ENCODE data around the gene HOXD12. TPM values are rescaled to one million over a fixed set of nuclear protein-coding genes. Genes with fewer than 3 reads are reported as not detected.
A peak's percentile ranks its signal among the peaks of the same experiment; 100 is the strongest.

Gene HOXD12
- total and polyA plus RNA-seq, 4 donors, result not detected

- ATAC-seq (ENCODE audit: low FRiP score) (peak; percentile 60), DNase-seq (peak in 1 of 2 donors; percentile 89)
- peak overlapping the region; percentile 54 to 64 for H3K27ac ChIP-seq (ENCODE audit: low read depth in 1 of 2, low read length in 2 of 2)
- no peaks in the 10 kb centered on the region for H3K9me3 ChIP-seq (ENCODE audit: control insufficient read depth, low read length)
- no peaks in the 10 kb centered on the region for H3K27me3 ChIP-seq (ENCODE audit: control insufficient read depth in 1 of 2, insufficient read depth in 2 of 2, low read length in 1 of 2)
- no peaks in the 10 kb centered on the region for H3K36me3 ChIP-seq (ENCODE audit: control insufficient read depth in 1 of 2, insufficient read depth in 2 of 2, low read length in 1 of 2)
- 1% methylated on average over 42 to 100 of the region's 100 CpGs for WGBS, 2 donors
- intact Hi-C loops (cut with DNase I), result no loop called here
- peak overlapping the region; percentile 61 to 83 for H3K4me3 ChIP-seq (ENCODE audit: low read length in 2 of 2)
- H3K4me1 ChIP-seq (ENCODE audit: control insufficient read depth in 1 of 2, insufficient read depth in 2 of 2, low read length in 2 of 2), result no peaks in the 10 kb centered on the region
Observed at GRCh38 chr2:176130147-176130956, 30.8 kb downstream of the HOXD12 start.

- Histone ChIP-seq H3K27ac (ENCODE audit: low read depth in 1 of 2, low read length in 2 of 2) (no peak overlapping the region), H3K4me1 (ENCODE audit: control insufficient read depth in 1 of 2, insufficient read depth in 2 of 2, low read length in 2 of 2) (no peaks in the 10 kb centered on the region)
Observed at GRCh38 chr2:176130957-176131847, 31.6 kb downstream of the HOXD12 start.

GRCh38 chr2:176131848-176132158, 32.2 kb downstream of the HOXD12 start:
- H3K4me1 ChIP-seq (ENCODE audit: control insufficient read depth in 1 of 2, insufficient read depth in 2 of 2, low read length in 2 of 2), result no peaks in the 10 kb centered on the region
- no peak overlapping the region for H3K4me3 ChIP-seq (ENCODE audit: low read length in 2 of 2)
- no peak for DNase-seq
- H3K9me3 ChIP-seq (ENCODE audit: control insufficient read depth, low read length), result no peaks in the 10 kb centered on the region
- intact Hi-C loops (cut with DNase I), result no loop called here
- no peaks in the 10 kb centered on the region for H3K27me3 ChIP-seq (ENCODE audit: control insufficient read depth in 1 of 2, insufficient read depth in 2 of 2, low read length in 1 of 2)
- 71 to 91% methylated on average over 4 of the region's 4 CpGs for WGBS, 2 donors
- ATAC-seq (ENCODE audit: low FRiP score), result no peak
- no peak overlapping the region for H3K27ac ChIP-seq (ENCODE audit: low read depth in 1 of 2, low read length in 2 of 2)
- H3K36me3 ChIP-seq (ENCODE audit: control insufficient read depth in 1 of 2, insufficient read depth in 2 of 2, low read length in 1 of 2), result no peaks in the 10 kb centered on the region

More at GRCh38 chr2:176130957-176131847, 31.6 kb downstream of the HOXD12 start:
- peak overlapping the region in 1 of 2 donors; percentile 83 for H3K4me3 ChIP-seq (ENCODE audit: low read length in 2 of 2)
- intact Hi-C loops (cut with DNase I), result no loop called here
- no peak for ATAC-seq (ENCODE audit: low FRiP score)
- H3K27me3 ChIP-seq (ENCODE audit: control insufficient read depth in 1 of 2, insufficient read depth in 2 of 2, low read length in 1 of 2), result no peaks in the 10 kb centered on the region
- 50 to 69% methylated on average over 15 of the region's 15 CpGs for WGBS, 2 donors
- no peak for DNase-seq
- H3K36me3 ChIP-seq (ENCODE audit: control insufficient read depth in 1 of 2, insufficient read depth in 2 of 2, low read length in 1 of 2), result no peaks in the 10 kb centered on the region
- no peaks in the 10 kb centered on the region for H3K9me3 ChIP-seq (ENCODE audit: control insufficient read depth, low read length)

- no peak overlapping the region for H3K4me3 ChIP-seq (ENCODE audit: low read length in 2 of 2)
- no peaks in the 10 kb centered on the region for H3K27me3 ChIP-seq (ENCODE audit: control insufficient read depth in 1 of 2, insufficient read depth in 2 of 2, low read length in 1 of 2)
- H3K9me3 ChIP-seq (ENCODE audit: control insufficient read depth, low read length), result no peaks in the 10 kb centered on the region
- H3K27ac ChIP-seq (ENCODE audit: low read depth in 1 of 2, low read length in 2 of 2), result no peak overlapping the region
- H3K4me1 ChIP-seq (ENCODE audit: control insufficient read depth in 1 of 2, insufficient read depth in 2 of 2, low read length in 2 of 2), result no peaks in the 10 kb centered on the region
- DNase-seq (no peak), ATAC-seq (ENCODE audit: low FRiP score) (no peak)
- H3K36me3 ChIP-seq (ENCODE audit: control insufficient read depth in 1 of 2, insufficient read depth in 2 of 2, low read length in 1 of 2), result no peaks in the 10 kb centered on the region
- intact Hi-C loops (cut with DNase I), result no loop called here
- 64 to 88% methylated on average over 33 of the region's 33 CpGs for WGBS, 2 donors
Observed at GRCh38 chr2:176132205-176133171, 32.9 kb downstream of the HOXD12 start.

- Histone ChIP-seq H3K4me1 (ENCODE audit: control insufficient read depth in 1 of 2, insufficient read depth in 2 of 2, low read length in 2 of 2) (no peaks in the 10 kb centered on the region), H3K27ac (ENCODE audit: low read depth in 1 of 2, low read length in 2 of 2) (no peak overlapping the region), H3K27me3 (ENCODE audit: control insufficient read depth in 1 of 2, insufficient read depth in 2 of 2, low read length in 1 of 2) (no peaks in the 10 kb centered on the region), H3K9me3 (ENCODE audit: control insufficient read depth, low read length) (no peaks in the 10 kb centered on the region), H3K36me3 (ENCODE audit: control insufficient read depth in 1 of 2, insufficient read depth in 2 of 2, low read length in 1 of 2) (no peaks in the 10 kb centered on the region), H3K4me3 (ENCODE audit: low read length in 2 of 2) (no peak overlapping the region)
- intact Hi-C loops (cut with DNase I), result no loop called here
- ATAC-seq (ENCODE audit: low FRiP score) (no peak), DNase-seq (peak in 1 of 2 donors; percentile 34)
Observed at GRCh38 chr2:176133389-176133788, 33.8 kb downstream of the HOXD12 start.

GRCh38 chr2:176134035-176134434, 34.4 kb downstream of the HOXD12 start:
- H3K4me3 ChIP-seq (ENCODE audit: low read length in 2 of 2), result no peak overlapping the region

GRCh38 chr2:176135035-176135440, 35.4 kb downstream of the HOXD12 start:
- Histone ChIP-seq H3K4me3 (ENCODE audit: low read length in 2 of 2) (no peak overlapping the region), H3K9me3 (ENCODE audit: control insufficient read depth, low read length) (no peaks in the 10 kb centered on the region)

More at GRCh38 chr2:176134035-176134434, 34.4 kb downstream of the HOXD12 start:
- Histone ChIP-seq H3K36me3 (ENCODE audit: control insufficient read depth in 1 of 2, insufficient read depth in 2 of 2, low read length in 1 of 2) (no peaks in the 10 kb centered on the region), H3K27me3 (ENCODE audit: control insufficient read depth in 1 of 2, insufficient read depth in 2 of 2, low read length in 1 of 2) (no peaks in the 10 kb centered on the region), H3K4me1 (ENCODE audit: control insufficient read depth in 1 of 2, insufficient read depth in 2 of 2, low read length in 2 of 2) (no peaks in the 10 kb centered on the region), H3K9me3 (ENCODE audit: control insufficient read depth, low read length) (no peaks in the 10 kb centered on the region), H3K27ac (ENCODE audit: low read depth in 1 of 2, low read length in 2 of 2) (no peak overlapping the region)
- intact Hi-C loops (cut with DNase I), result no loop called here
- ATAC-seq (ENCODE audit: low FRiP score), result no peak
- 79 to 90% methylated on average over 4 of the region's 4 CpGs for WGBS, 2 donors
- DNase-seq, result no peak

More at GRCh38 chr2:176135035-176135440, 35.4 kb downstream of the HOXD12 start:
- peak overlapping the region in 1 of 2 donors; percentile 4 for H3K27ac ChIP-seq (ENCODE audit: low read depth in 1 of 2, low read length in 2 of 2)
- H3K27me3 ChIP-seq (ENCODE audit: control insufficient read depth in 1 of 2, insufficient read depth in 2 of 2, low read length in 1 of 2), result no peaks in the 10 kb centered on the region
- no peaks in the 10 kb centered on the region for H3K36me3 ChIP-seq (ENCODE audit: control insufficient read depth in 1 of 2, insufficient read depth in 2 of 2, low read length in 1 of 2)
- H3K4me1 ChIP-seq (ENCODE audit: control insufficient read depth in 1 of 2, insufficient read depth in 2 of 2, low read length in 2 of 2), result no peaks in the 10 kb centered on the region
- ATAC-seq (ENCODE audit: low FRiP score) (no peak), DNase-seq (no peak)
- intact Hi-C loops (cut with DNase I), result loop anchor here in 1 of 2 donors (5.0 kb wide), 1 partner anchor 417 kb away; no protein-coding TSS in a partner anchor

All from aorta (tissue), 5 donors.